Endothelial cell of umbilical vein (primary cell): Measurements from ENCODE around the gene ASB8. TPM values are rescaled to one million over a fixed set of nuclear protein-coding genes. Genes with fewer than 3 reads are reported as not detected.

ENCODE experiments used
- BruUV-seq: library from RNA; stranded (reverse); fragments of 400-500 nt; replicated peaks from 2 replicates; lab custom pipeline; 2021; lab: Mats Ljungman, UMichigan
- CTCF ChIA-PET: fragments of 300-600, 350-600 bp; sonication (Branson Sonifier 250); formaldehyde crosslinking; loops from one replicate; lab custom pipeline; 2021; ENCODE audit warnings: antibody characterized with exemption, inconsistent platforms; lab: Charles Lee
- POLR2A ChIA-PET: fragments of 300-600, 350-600 bp; sonication (Branson Sonifier 250); formaldehyde crosslinking; loops from one replicate; lab custom pipeline; 2021; ENCODE audit warnings: antibody characterized with exemption, inconsistent platforms; lab: Charles Lee
- DNase-seq: peaks from one replicate; pipeline ENCODE4 v3.0.0-alpha.2; 2011; ENCODE audit warnings: low read depth, low spot score
- FAIRE-seq: peaks from 2 replicates; lab custom pipeline; 2011; peaks lifted over from hg19 to GRCh38; lab: Jason Lieb, UNC
- H2AFZ ChIP-seq: 2 replicates; pipeline ENCODE4 v1.6.0; 2012; ENCODE audit warnings: low read depth, low read length, control low read depth, inconsistent platforms
- H3K27ac ChIP-seq: 2 replicates; pipeline ENCODE4 v1.5.1; 2011; ENCODE audit warnings: low read depth, mild to moderate bottlenecking, control low read depth, low read length, moderate library complexity; ENCODE audit not compliant: insufficient read depth
- H3K27me3 ChIP-seq, 2 experiments: 2 replicates each; pipeline versions ENCODE4 v1.6.0 to v1.6.1; 2011; ENCODE audit warnings: low read length in 2 of 2, mixed read lengths in 1 of 2; ENCODE audit not compliant: control insufficient read depth in 2 of 2, insufficient read depth in 2 of 2
- H3K36me3 ChIP-seq, 2 experiments: 2 replicates in 1 of 2; 3 replicates in 1 of 2; pipeline ENCODE4 v1.5.1; 2011; ENCODE audit warnings: low read length in 2 of 2, mild to moderate bottlenecking in 1 of 2, moderate library complexity in 1 of 2; ENCODE audit not compliant: control insufficient read depth in 2 of 2, insufficient read depth in 2 of 2; ENCODE audit errors: extremely low read depth in 1 of 2
- H3K4me1 ChIP-seq: 3 replicates; pipeline ENCODE4 v1.5.1; 2011; ENCODE audit warnings: mild to moderate bottlenecking, low read length; ENCODE audit not compliant: control insufficient read depth, insufficient read depth; ENCODE audit errors: extremely low read depth
- H3K4me2 ChIP-seq: 2 replicates; pipeline ENCODE4 v1.6.1; 2011; ENCODE audit warnings: low read length, control low read depth, mixed read lengths; ENCODE audit not compliant: insufficient read depth
- H3K4me3 ChIP-seq, 3 experiments: fragments of 200-600 bp in 1 of 3; sonication (generic), shearing (Covaris generic) in 1 of 3; replicated peaks in 1 of 3; 2 replicates each; pipeline ENCODE4 v1.5.1; 2011 to 2016; ENCODE audit warnings: control low read depth in 3 of 3, low read length in 3 of 3, mild to moderate bottlenecking in 2 of 3, inconsistent platforms in 1 of 3, low read depth in 1 of 3, moderate library complexity in 1 of 3; ENCODE audit not compliant: insufficient read depth in 1 of 3
- H3K79me2 ChIP-seq: 2 replicates; pipeline ENCODE4 v1.6.0; 2012; ENCODE audit warnings: low read length, inconsistent platforms; ENCODE audit not compliant: control insufficient read depth, insufficient read depth
- H3K9ac ChIP-seq: replicated peaks from 2 replicates; pipeline ENCODE3; 2011; ENCODE audit warnings: low read length, control low read depth; ENCODE audit not compliant: insufficient read depth; ENCODE audit errors: extremely low read depth
- H3K9me1 ChIP-seq: replicated peaks from 3 replicates; pipeline ENCODE4 v1.6.0; 2011; ENCODE audit warnings: mild to moderate bottlenecking, low read length; ENCODE audit not compliant: control insufficient read depth, insufficient read depth; ENCODE audit errors: extremely low read depth
- H3K9me3 ChIP-seq: replicated peaks from 2 replicates; pipeline ENCODE4 v1.5.1; 2012; ENCODE audit warnings: low read length, inconsistent platforms; ENCODE audit not compliant: control insufficient read depth, insufficient read depth
- H4K20me1 ChIP-seq: replicated peaks from 2 replicates; pipeline ENCODE3; 2011; ENCODE audit warnings: mild to moderate bottlenecking, low read length; ENCODE audit not compliant: control insufficient read depth, insufficient read depth; ENCODE audit errors: extremely low read depth
- EZH2 ChIP-seq: IDR thresholded peaks from 2 replicates; pipeline ENCODE4 v1.6.1; 2012; ENCODE audit warnings: borderline replicate concordance, low read depth, mild to moderate bottlenecking, moderate library complexity, low read length, inconsistent platforms; ENCODE audit not compliant: severe bottlenecking
- FOS ChIP-seq: IDR thresholded peaks from 2 replicates; pipeline ENCODE4 v1.6.1; 2011; ENCODE audit warnings: mild to moderate bottlenecking, low read length, moderate library complexity, borderline replicate concordance; ENCODE audit not compliant: insufficient read depth
- GATA2 ChIP-seq: IDR thresholded peaks from 2 replicates; pipeline ENCODE4 v1.7.0; 2011; ENCODE audit warnings: low read depth, mild to moderate bottlenecking, moderate library complexity, mixed read lengths, low read length; ENCODE audit not compliant: insufficient read length, insufficient read depth
- JUN ChIP-seq: IDR thresholded peaks from 2 replicates; pipeline ENCODE4 v1.6.1; 2011; ENCODE audit warnings: borderline replicate concordance, low read depth; ENCODE audit not compliant: insufficient read length, insufficient read depth
- MAX ChIP-seq: IDR thresholded peaks from 2 replicates; pipeline ENCODE4 v1.6.1; 2011; ENCODE audit not compliant: insufficient read depth, insufficient read length
- MYC ChIP-seq: IDR thresholded peaks from one replicate; pipeline ENCODE4 v1.6.1; 2011; ENCODE audit warnings: mild to moderate bottlenecking, low read depth, low read length
- POLR2A ChIP-seq: IDR thresholded peaks from 2 replicates; pipeline ENCODE4 v1.6.1; 2012; ENCODE audit warnings: low read depth, mild to moderate bottlenecking, control low read depth, low read length
- POLR2AphosphoS5 ChIP-seq: IDR thresholded peaks from 2 replicates; pipeline ENCODE4 v1.6.1; 2012; ENCODE audit warnings: low read depth, mild to moderate bottlenecking, control low read depth, low read length, moderate library complexity; ENCODE audit not compliant: insufficient read depth
- dilution Hi-C: fragments of 300-500 bp; cut with MboI; formaldehyde crosslinking; loops from one replicate; pipeline ENCODE4 v1.15.0; 2019; ENCODE audit warnings: low sequenced_read_pairs; ENCODE audit not compliant: extremely low pct_ligation_motif_present
- intact Hi-C: fragments of 100-400 bp; cut with micrococcal nuclease; formaldehyde crosslinking; loops from one replicate; pipeline ENCODE4 v1.10.0; 2022
- polyA plus RNA-seq, 4 experiments: library from polyadenylated mRNA; depleted of rRNA in 3 of 4; stranded (reverse) in 3 of 4; unstranded in 1 of 4; fragments of >200 nt; gene quantifications; 2 replicates each; pipeline versions ENCODE4 v1.2.1 to v1.2.3, GENCODE V29; 2011 to 2012; ENCODE audit warnings: missing spikeins in 1 of 4
- total RNA-seq: library from RNA; stranded (reverse); gene quantifications from 2 replicates; pipeline ENCODE4 v1.2.3, GENCODE V29; 2021
- TF ChIP-seq, protein P1 (sequence below), 2 donors: IDR thresholded peaks; 1 replicate in 1 of 2; 2 replicates in 1 of 2; pipeline ENCODE4 v1.5.1; 2011; ENCODE audit warnings: low read length in 2 of 2, mild to moderate bottlenecking in 2 of 2, moderate library complexity in 2 of 2, control low read depth in 1 of 2, inconsistent platforms in 1 of 2, low read depth in 1 of 2; ENCODE audit not compliant: insufficient read depth in 1 of 2; ENCODE audit errors: extremely low read depth in 1 of 2

The ASB8 gene
- total and polyA plus RNA-seq, 2 donors (not counting 3 experiments of a cell fraction or from before 2014, with no cell fraction given): 14.9 to 29.7 TPM

DNA sequence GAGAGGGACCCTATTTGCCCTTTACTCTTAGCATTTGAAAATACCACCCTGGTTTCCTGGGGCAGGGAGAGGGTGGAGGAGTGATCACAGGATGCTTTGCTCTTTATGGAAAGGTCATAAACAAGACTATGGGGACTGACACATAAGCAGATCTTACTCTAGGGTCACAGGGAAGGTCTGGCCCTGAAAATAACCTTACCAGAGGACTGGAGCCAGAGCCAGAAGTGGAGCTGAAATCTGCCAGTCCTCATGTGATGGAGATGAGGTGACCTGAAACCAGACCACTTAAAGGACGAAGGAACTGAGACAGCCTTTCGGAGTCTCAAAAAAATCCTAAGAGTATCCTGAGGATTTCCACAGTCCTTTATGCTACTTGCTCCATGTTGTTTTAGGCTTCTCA lies 25.8 kb downstream of the ASB8 start:
- no peak for FAIRE-seq
- no peak for DNase-seq
- H3K9me1 ChIP-seq: no peaks in the 10 kb centered on the region
- H2AFZ ChIP-seq: no peak overlapping the region
- POLR2A ChIA-PET: no interaction called here
- intact Hi-C loops (no loop called here), dilution Hi-C loops (no loop called here)
- H3K9ac ChIP-seq: no peak overlapping the region
- CTCF ChIA-PET: no interaction called here
- H3K27me3 ChIP-seq: no peaks in the 10 kb centered on the region
- H3K4me1 ChIP-seq: peaks cover 3% of the 10 kb centered on the region
- BruUV-seq: no TSS peak
- no peak overlapping the region for H3K27ac ChIP-seq
- H3K9me3 ChIP-seq: no peaks in the 10 kb centered on the region
- no peak for TF ChIP-seq MYC
- TF ChIP-seq EZH2: no peak
- TF ChIP-seq, protein P1, sequence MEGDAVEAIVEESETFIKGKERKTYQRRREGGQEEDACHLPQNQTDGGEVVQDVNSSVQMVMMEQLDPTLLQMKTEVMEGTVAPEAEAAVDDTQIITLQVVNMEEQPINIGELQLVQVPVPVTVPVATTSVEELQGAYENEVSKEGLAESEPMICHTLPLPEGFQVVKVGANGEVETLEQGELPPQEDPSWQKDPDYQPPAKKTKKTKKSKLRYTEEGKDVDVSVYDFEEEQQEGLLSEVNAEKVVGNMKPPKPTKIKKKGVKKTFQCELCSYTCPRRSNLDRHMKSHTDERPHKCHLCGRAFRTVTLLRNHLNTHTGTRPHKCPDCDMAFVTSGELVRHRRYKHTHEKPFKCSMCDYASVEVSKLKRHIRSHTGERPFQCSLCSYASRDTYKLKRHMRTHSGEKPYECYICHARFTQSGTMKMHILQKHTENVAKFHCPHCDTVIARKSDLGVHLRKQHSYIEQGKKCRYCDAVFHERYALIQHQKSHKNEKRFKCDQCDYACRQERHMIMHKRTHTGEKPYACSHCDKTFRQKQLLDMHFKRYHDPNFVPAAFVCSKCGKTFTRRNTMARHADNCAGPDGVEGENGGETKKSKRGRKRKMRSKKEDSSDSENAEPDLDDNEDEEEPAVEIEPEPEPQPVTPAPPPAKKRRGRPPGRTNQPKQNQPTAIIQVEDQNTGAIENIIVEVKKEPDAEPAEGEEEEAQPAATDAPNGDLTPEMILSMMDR (IDR thresholded peaks at IDR 0.05; ENCODE audit: extremely low read depth in 1 of 2, insufficient read depth in 1 of 2, low read depth in 1 of 2, low read length in 2 of 2): no peak
- TF ChIP-seq FOS: no peak
- no peak for TF ChIP-seq POLR2AphosphoS5
- TF ChIP-seq JUN: no peak
- TF ChIP-seq POLR2A: no peak
- TF ChIP-seq GATA2: no peak
- TF ChIP-seq MAX: no peak
- H3K4me2 ChIP-seq: no peak overlapping the region
- no peak overlapping the region for H3K4me3 ChIP-seq
- H3K79me2 ChIP-seq: peaks cover 4% of the 10 kb centered on the region
- peaks cover 19 to 32% of the 10 kb centered on the region in 2 experiments for H3K36me3 ChIP-seq
- no peaks in the 10 kb centered on the region for H4K20me1 ChIP-seq
